Measurements from ENCODE around the gene ZC3H12A.

Gene ZC3H12A

DNA sequence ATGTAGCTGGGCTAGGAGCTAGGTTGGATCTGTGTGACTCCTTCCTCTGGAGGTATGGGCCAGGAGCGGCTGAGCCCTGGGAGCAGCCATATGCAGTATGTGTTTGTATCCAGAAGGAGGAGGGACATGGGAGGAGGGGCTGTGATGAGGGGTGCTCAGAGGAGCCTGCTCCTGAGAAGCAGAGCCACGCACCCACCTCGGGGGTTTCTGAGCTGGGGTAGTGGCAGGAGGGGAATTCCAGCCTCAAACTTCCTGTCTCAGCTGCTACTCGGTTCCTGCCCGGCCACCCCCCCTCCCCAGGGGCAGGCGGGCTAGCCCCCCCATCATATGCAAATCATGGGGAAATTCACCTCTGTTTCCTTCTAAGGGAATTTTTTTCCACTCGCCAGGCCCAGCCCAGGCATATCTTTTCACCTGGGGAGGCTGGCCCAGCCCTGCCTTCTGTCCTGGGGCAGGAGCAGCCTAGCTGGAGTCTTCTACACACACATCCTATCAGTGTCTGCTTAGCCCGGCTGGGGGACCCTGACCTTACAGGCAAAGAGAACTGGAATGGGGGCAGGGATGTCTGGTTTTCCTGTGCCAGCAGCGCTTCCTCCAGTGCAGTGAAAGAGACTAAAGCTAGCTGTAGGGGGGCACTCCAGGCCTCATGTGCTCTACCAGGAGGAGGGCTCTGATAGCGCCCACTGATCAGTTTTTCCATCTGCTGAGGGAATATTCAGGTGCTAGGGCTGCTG, 3.0 kb downstream of the ZC3H12A start:
- peak; percentile 38 for DNase-seq (ENCODE audit: low read depth)
- peak overlapping the region; percentile 66 for H3K4me3 ChIP-seq (ENCODE audit: control insufficient read depth, low read depth, low read length)
- TF ChIP-seq CTCF (conservative IDR thresholded peaks at IDR 0.05; ENCODE audit: control insufficient read depth, insufficient read depth, low read depth, low read length): no peak

DNA sequence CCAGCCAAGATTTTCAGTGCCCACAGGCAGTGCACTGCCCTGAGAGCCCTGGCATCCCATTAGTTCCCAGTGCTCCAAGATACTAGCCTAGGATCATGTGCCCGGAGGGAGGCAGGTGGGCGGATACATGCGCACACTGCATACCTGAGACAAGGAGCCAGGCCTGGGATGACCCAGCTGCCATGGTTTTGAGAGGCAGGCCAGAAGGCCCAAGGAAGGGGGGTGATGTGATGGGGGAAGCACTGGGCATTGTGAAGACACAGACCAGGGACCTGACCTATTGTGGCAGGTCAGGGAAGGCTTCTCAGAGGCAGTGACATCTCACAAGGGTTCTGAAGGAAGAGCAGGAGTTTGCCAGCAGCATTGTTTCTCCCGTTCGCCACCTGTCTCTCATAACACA, 3.6 kb downstream of the ZC3H12A start:
- no peak for DNase-seq (ENCODE audit: low read depth)
- H3K4me3 ChIP-seq (ENCODE audit: control insufficient read depth, low read depth, low read length): peak overlapping the region; percentile 66
- no peak for TF ChIP-seq CTCF (conservative IDR thresholded peaks at IDR 0.05; ENCODE audit: control insufficient read depth, insufficient read depth, low read depth, low read length)

DNA sequence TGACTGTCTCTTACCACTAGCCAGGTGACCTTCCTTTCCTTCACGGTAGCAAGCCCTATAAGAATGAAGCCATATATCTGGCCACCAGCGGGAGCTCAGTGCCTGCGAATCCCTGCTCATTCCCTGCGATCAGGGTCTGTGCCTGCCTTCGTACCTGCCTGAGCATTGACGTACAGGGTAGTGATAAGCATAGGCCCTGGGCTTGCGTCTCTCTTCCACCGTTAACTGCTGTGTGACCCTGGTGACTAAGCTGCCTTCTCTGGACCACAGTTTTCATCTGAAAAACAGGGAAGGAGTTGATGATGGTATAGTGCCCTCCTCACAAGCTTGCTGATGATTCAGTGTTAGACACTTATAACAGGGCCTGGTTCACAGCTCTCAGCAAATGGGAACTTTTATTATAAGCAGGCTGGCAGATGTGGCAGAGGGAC, 4.1 kb downstream of the ZC3H12A start:
- TF ChIP-seq CTCF (conservative IDR thresholded peaks at IDR 0.05; ENCODE audit: control insufficient read depth, insufficient read depth, low read depth, low read length): no peak
- H3K4me3 ChIP-seq (ENCODE audit: control insufficient read depth, low read depth, low read length): peak overlapping the region; percentile 44
- peak; percentile 87 for DNase-seq (ENCODE audit: low read depth)

DNA sequence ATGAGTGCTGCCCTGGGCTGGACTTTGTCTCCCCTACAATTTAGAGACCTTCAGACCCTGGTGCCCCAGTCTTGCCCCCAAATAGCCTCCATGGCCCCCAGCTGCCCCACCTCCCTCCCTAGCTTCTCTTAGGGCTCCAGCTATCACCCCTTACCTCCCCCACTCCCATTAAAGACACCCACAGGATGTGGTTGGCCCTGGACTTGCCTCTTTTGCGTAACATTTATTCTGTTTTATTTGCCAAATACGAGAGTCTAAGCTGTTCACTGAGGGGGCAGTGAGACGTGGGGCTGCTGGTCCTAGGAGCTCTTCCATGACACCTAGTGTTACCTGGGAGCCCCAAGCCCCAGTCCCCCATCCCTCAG, 4.5 kb downstream of the ZC3H12A start:
- H3K4me3 ChIP-seq (ENCODE audit: control insufficient read depth, low read depth, low read length): peak overlapping the region; percentile 44
- DNase-seq (ENCODE audit: low read depth): peak; percentile 78
- no peak for TF ChIP-seq CTCF (conservative IDR thresholded peaks at IDR 0.05; ENCODE audit: control insufficient read depth, insufficient read depth, low read depth, low read length)

- TF ChIP-seq CTCF (conservative IDR thresholded peaks at IDR 0.05; ENCODE audit: control insufficient read depth, insufficient read depth, low read depth, low read length): no peak
- peak overlapping the region; percentile 44 for H3K4me3 ChIP-seq (ENCODE audit: control insufficient read depth, low read depth, low read length)
- DNase-seq (ENCODE audit: low read depth): peak; percentile 93
These were observed 5.1 kb downstream of the ZC3H12A start for GRCh38 chr1:37479255-37480124.

- TF ChIP-seq CTCF (conservative IDR thresholded peaks at IDR 0.05; ENCODE audit: control insufficient read depth, insufficient read depth, low read depth, low read length): no peak
- H3K4me3 ChIP-seq (ENCODE audit: control insufficient read depth, low read depth, low read length): no peak overlapping the region
- DNase-seq (ENCODE audit: low read depth): no peak
These were observed 5.7 kb downstream of the ZC3H12A start for GRCh38 chr1:37480125-37480466.

Measured in fibroblast of mammary gland (primary cell).